ENCODE measurements around the gene HSFX3. TPM values are rescaled to one million over a fixed set of nuclear protein-coding genes. Genes with fewer than 3 reads are reported as not detected.
"Not testable (repeated sequence)": the region's sequence is repeated elsewhere in the genome, so short reads cannot be mapped to it uniquely, and the experiment has no call there.

HSFX3 gene
- total RNA-seq, 1 donor from 2014 or later, result not detected

GRCh38 chrX:149545545-149546543, 3.9 kb downstream of the HSFX3 start:
- not testable (repeated sequence) for DNase-seq (ENCODE audit: low read depth, low spot score)

GRCh38 chrX:149541521-149542047, 8.1 kb downstream of the HSFX3 start:
- no peak for DNase-seq (ENCODE audit: low read depth, low spot score)

GRCh38 chrX:149540621-149541520, 8.9 kb downstream of the HSFX3 start, which contains the start of gene EOLA1:
Gene EOLA1 (plus strand): TSS chrX:149541012. CDS start chrX:149545631, 4,619 bp downstream.
- DNase-seq (ENCODE audit: low read depth, low spot score), result peak; percentile 85

GRCh38 chrX:149540131-149540620, 9.5 kb downstream of the HSFX3 start:
- peak; percentile 64 for DNase-seq (ENCODE audit: low read depth, low spot score)

- peak; percentile 71 for DNase-seq (ENCODE audit: low read depth, low spot score)
Observed at GRCh38 chrX:149539283-149540130, 10.2 kb downstream of the HSFX3 start.

GRCh38 chrX:149537474-149537873, 12.2 kb downstream of the HSFX3 start:
- not testable (repeated sequence) for DNase-seq (ENCODE audit: low read depth, low spot score)

- DNase-seq (ENCODE audit: low read depth, low spot score), result not testable (repeated sequence)
Observed at GRCh38 chrX:149534926-149535602, 14.7 kb downstream of the HSFX3 start.

- not testable (repeated sequence) for DNase-seq (ENCODE audit: low read depth, low spot score)
Observed at GRCh38 chrX:149533999-149534398, 15.7 kb downstream of the HSFX3 start.

GRCh38 chrX:149532868-149533267, 16.9 kb downstream of the HSFX3 start:
- DNase-seq (ENCODE audit: low read depth, low spot score), result not testable (repeated sequence)

- DNase-seq (ENCODE audit: low read depth, low spot score), result no peak
Observed at GRCh38 chrX:149531599-149531998, 18.1 kb downstream of the HSFX3 start.

GRCh38 chrX:149528381-149528780, 21.3 kb downstream of the HSFX3 start:
- DNase-seq (ENCODE audit: low read depth, low spot score), result no peak

- DNase-seq (ENCODE audit: low read depth, low spot score), result no peak
Observed at GRCh38 chrX:149527705-149528104, 22.0 kb downstream of the HSFX3 start.

- DNase-seq (ENCODE audit: low read depth, low spot score), result not testable (repeated sequence)
Observed at GRCh38 chrX:149526318-149527033, 23.2 kb downstream of the HSFX3 start.

- not testable (repeated sequence) for DNase-seq (ENCODE audit: low read depth, low spot score)
Observed at GRCh38 chrX:149525903-149526302, 23.8 kb downstream of the HSFX3 start.

- not testable (repeated sequence) for DNase-seq (ENCODE audit: low read depth, low spot score)
Observed at GRCh38 chrX:149525389-149525788, 24.3 kb downstream of the HSFX3 start.

GRCh38 chrX:149522916-149523315, 26.8 kb downstream of the HSFX3 start:
- DNase-seq (ENCODE audit: low read depth, low spot score), result no peak

GRCh38 chrX:149521438-149521837, 28.3 kb downstream of the HSFX3 start:
- DNase-seq (ENCODE audit: low read depth, low spot score), result no peak

- DNase-seq (ENCODE audit: low read depth, low spot score), result not testable (repeated sequence)
Observed at GRCh38 chrX:149520636-149521277, 29.0 kb downstream of the HSFX3 start.
